K562 (cell line): Measurements from ENCODE around the gene PBX4. TPM values are rescaled to one million over a fixed set of nuclear protein-coding genes. Genes with fewer than 3 reads are reported as not detected.

Experiments
- ATF7 ChIP-seq: fragments of 450-650 bp; IDR thresholded peaks from 2 replicates; pipeline ENCODE4 v1.7.1; 2014; ENCODE audit warnings: mild to moderate bottlenecking, moderate library complexity
- BRF2 ChIP-seq: IDR thresholded peaks from 3 replicates; pipeline ENCODE4 v1.6.1; 2011; ENCODE audit warnings: borderline replicate concordance, mild to moderate bottlenecking; ENCODE audit not compliant: insufficient read length, insufficient read depth
- FOXM1 ChIP-seq, 2 experiments: fragments of 450-650 bp in 1 of 2; sonication (generic) in 1 of 2; formaldehyde crosslinking in 1 of 2; IDR thresholded peaks; 2 replicates each; pipeline versions ENCODE4 v1.6.1 to v1.9.0; 2017 to 2022; ENCODE audit warnings: low read depth in 2 of 2, mild to moderate bottlenecking in 2 of 2, missing genetic modification reagents in 1 of 2, moderate library complexity in 1 of 2
- KLF1 ChIP-seq: fragments of 450-650 bp; IDR thresholded peaks from 2 replicates; pipeline ENCODE4 v1.6.1; 2016; ENCODE audit warnings: missing genetic modification characterization, missing compliant biosample characterization
- KLF16 ChIP-seq: IDR thresholded peaks from 2 replicates; pipeline ENCODE4 v1.6.1; 2016; ENCODE audit warnings: antibody characterized with exemption
- MLX ChIP-seq, 2 experiments: fragments of 450-650 bp in 1 of 2; sonication (generic) in 1 of 2; formaldehyde crosslinking; conservative IDR thresholded peaks; 2 replicates each; pipeline versions ENCODE4 v1.4.0 to v1.8.1; 2020 to 2022; ENCODE audit warnings: mild to moderate bottlenecking in 1 of 2, missing genetic modification reagents in 1 of 2
- MYC ChIP-seq, 2 experiments: fragments of 250-450 bp in 1 of 2; sonication (Bioruptor Pico) in 1 of 2; IDR thresholded peaks; 2 replicates each; pipeline versions ENCODE4 v1.5.1 to v1.6.1; 2012 to 2021; ENCODE audit warnings: low read depth in 2 of 2, borderline replicate concordance in 1 of 2, improper control_type of control experiment in 1 of 2, low read length in 1 of 2, mild to moderate bottlenecking in 1 of 2, moderate library complexity in 1 of 2
- NR2C2 ChIP-seq, 2 experiments: fragments of 200-800 bp in 1 of 2; sonication (Bioruptor generic) in 1 of 2; sonication (generic) in 1 of 2; formaldehyde crosslinking in 1 of 2; IDR thresholded peaks; 2 replicates each; pipeline versions ENCODE4 v1.6.1 to v1.8.0; 2016 to 2022; ENCODE audit warnings: mild to moderate bottlenecking in 1 of 2, missing compliant biosample characterization in 1 of 2, missing genetic modification characterization in 1 of 2, missing genetic modification reagents in 1 of 2
- PHF8 ChIP-seq: fragments of 200-600 bp; sonication (generic); IDR thresholded peaks from 2 replicates; pipeline ENCODE4 v1.6.1; 2012; ENCODE audit warnings: mixed run types, mild to moderate bottlenecking, inconsistent platforms, low read length, moderate library complexity, borderline replicate concordance
- POLR2A ChIP-seq: fragments of 450-650 bp; conservative IDR thresholded peaks from 2 replicates; pipeline ENCODE4 v1.6.1; 2016
- POLR2G ChIP-seq: fragments of 200-400 bp; formaldehyde crosslinking; IDR thresholded peaks from 2 replicates; pipeline ENCODE4 v1.6.1; 2017; ENCODE audit warnings: low read depth, mild to moderate bottlenecking, antibody characterized with exemption, low read length, moderate library complexity
- REST ChIP-seq, 2 experiments: fragments of 450-650 bp; formaldehyde crosslinking in 1 of 2; IDR thresholded peaks; 2 replicates each; pipeline versions ENCODE4 v1.4.0 to v1.6.1; 2014 to 2020; ENCODE audit warnings: mild to moderate bottlenecking in 2 of 2, borderline replicate concordance in 1 of 2, low read depth in 1 of 2
- SOX6 ChIP-seq: fragments of 450-650 bp; IDR thresholded peaks from 2 replicates; pipeline ENCODE4 v1.6.1; 2014; ENCODE audit warnings: mild to moderate bottlenecking
- SP1 ChIP-seq: sonication (generic); formaldehyde crosslinking; IDR thresholded peaks from 2 replicates; pipeline ENCODE4 v1.8.1; 2022; ENCODE audit warnings: mild to moderate bottlenecking, missing genetic modification reagents
- polyA plus RNA-seq, 8 experiments: library from polyadenylated mRNA; depleted of rRNA in 4 of 8; stranded (reverse) in 5 of 8; unstranded in 3 of 8; fragments of >200 nt; fragmentation: Nextera tagmentation in 2 of 8; fragmentation: Illumina TruSeq in 1 of 8; extraction: Ambion mirVana in 2 of 8; extraction: Trizol in 1 of 8; gene quantifications; 2 replicates each; pipeline versions ENCODE4 v1.2.1 to v1.2.3, GENCODE V29; 2011 to 2014; ENCODE audit warnings: inconsistent platforms in 1 of 8, missing spikeins in 1 of 8
- total RNA-seq, 7 experiments: library from RNA; depleted of rRNA in 6 of 7; stranded (reverse); fragments of >200 nt in 6 of 7; fragmentation: Illumina TruSeq in 2 of 7; extraction: Trizol in 2 of 7; gene quantifications; 2 replicates each; pipeline versions ENCODE4 v1.2.1 to v1.2.3, GENCODE V29; 2011 to 2021; ENCODE audit warnings: low replicate concordance in 1 of 7

The PBX4 gene
- total and polyA plus RNA-seq, 9 of the 15 experiments (the other 6 are each of a cell fraction or from before 2014, with no cell fraction given) = 0.11 to 3.8 (median 1.6) TPM; not detected in 1

GRCh38 chr19:19531951-19532805 lies 86.3 kb downstream of the PBX4 start (continued):
- TF ChIP-seq REST (IDR thresholded peaks at IDR 0.05; ENCODE audit: borderline replicate concordance) (peak; percentile 83), REST (CRISPR knock-in tag; IDR thresholded peaks at IDR 0.05; ENCODE audit: low read depth) (no peak), MYC (IDR thresholded peaks at IDR 0.05; ENCODE audit: low read depth, low read length) (peak; percentile 62), MYC (CRISPR knock-in tag; IDR thresholded peaks at IDR 0.05; ENCODE audit: borderline replicate concordance, low read depth) (no peak), POLR2G (peak; percentile 70), ATF7 (no peak), SP1 (CRISPR knock-in tag) (peak; percentile 36; the same call in 1 of the 2 replicates), KLF16 (peak; percentile 17; the same call in 1 of the 2 replicates), POLR2A (0 out of 2 replicates have a peak, but pooled peaks have one; percentile 33), FOXM1 (IDR thresholded peaks at IDR 0.05; ENCODE audit: low read depth) (no peak), FOXM1 (CRISPR knock-in tag; IDR thresholded peaks at IDR 0.05; ENCODE audit: low read depth) (0 out of 2 replicates have a peak, but pooled peaks have one; percentile 15), SOX6 (no peak), NR2C2 (CRISPR knock-in tag; IDR thresholded peaks at IDR 0.05) (no peak; the same call in 1 of the 2 replicates), NR2C2 (tag; IDR thresholded peaks at IDR 0.05) (peak; percentile 44; the same call in 1 of the 2 replicates), KLF1 (no peak), BRF2 (no peak), PHF8 (no peak), MLX (CRISPR knock-in tag; conservative IDR thresholded peaks at IDR 0.05) (no peak)
